ENCODE results near the gene SLC24A1. TPM values are rescaled to one million over a fixed set of nuclear protein-coding genes. Genes with fewer than 3 reads are reported as not detected.

The SLC24A1 gene
- total RNA-seq, 1 donor from 2014 or later = 11.8 TPM

- Histone ChIP-seq H3K4me1 (peaks cover 7% of the 10 kb centered on the region), H3K27me3 (no peaks in the 10 kb centered on the region), H3K9me3 (no peaks in the 10 kb centered on the region), H3K27ac (no peak overlapping the region), H3K36me3 (peaks cover 50% of the 10 kb centered on the region), H3K4me3 (no peak overlapping the region)
- intact Hi-C loops (cut with DNase I) = no loop called here
- TF ChIP-seq CTCF (IDR thresholded peaks at IDR 0.05) = no peak
- no peak for DNase-seq
- no peak for ATAC-seq
Observed at GRCh38 chr15:65655026-65655425, 33.3 kb downstream of the SLC24A1 start.

GRCh38 chr15:65655457-65655856 lies 33.7 kb downstream of the SLC24A1 start:
- DNase-seq = no peak
- TF ChIP-seq CTCF (IDR thresholded peaks at IDR 0.05) = no peak
- intact Hi-C loops (cut with DNase I) = no loop called here
- Histone ChIP-seq H3K27me3 (no peaks in the 10 kb centered on the region), H3K36me3 (peaks cover 50% of the 10 kb centered on the region), H3K4me1 (peaks cover 7% of the 10 kb centered on the region), H3K27ac (no peak overlapping the region), H3K9me3 (no peaks in the 10 kb centered on the region), H3K4me3 (no peak overlapping the region)
- no peak for ATAC-seq

GRCh38 chr15:65659502-65660052 lies 37.8 kb downstream of the SLC24A1 start:
- Histone ChIP-seq H3K36me3 (peaks cover 71% of the 10 kb centered on the region), H3K27me3 (no peaks in the 10 kb centered on the region), H3K4me1 (no peaks in the 10 kb centered on the region), H3K4me3 (no peak overlapping the region), H3K9me3 (no peaks in the 10 kb centered on the region), H3K27ac (no peak overlapping the region)
- no peak for TF ChIP-seq CTCF (IDR thresholded peaks at IDR 0.05)
- intact Hi-C loops (cut with DNase I) = no loop called here
- DNase-seq (no peak), ATAC-seq (no peak)

- no peaks in the 10 kb centered on the region for H3K9me3 ChIP-seq
- no peak overlapping the region for H3K4me3 ChIP-seq
- no peak overlapping the region for H3K27ac ChIP-seq
- DNase-seq (no peak), ATAC-seq (no peak)
- no peak for TF ChIP-seq CTCF (IDR thresholded peaks at IDR 0.05)
- peaks cover 79% of the 10 kb centered on the region for H3K36me3 ChIP-seq
- H3K27me3 ChIP-seq = no peaks in the 10 kb centered on the region
- intact Hi-C loops (cut with DNase I) = no loop called here
- H3K4me1 ChIP-seq = no peaks in the 10 kb centered on the region
Observed at GRCh38 chr15:65660927-65661326, 39.2 kb downstream of the SLC24A1 start.

- H3K9me3 ChIP-seq = no peaks in the 10 kb centered on the region
- H3K4me3 ChIP-seq = no peak overlapping the region
- no peaks in the 10 kb centered on the region for H3K4me1 ChIP-seq
- H3K36me3 ChIP-seq = peaks cover 81% of the 10 kb centered on the region
- no peak for DNase-seq
- H3K27ac ChIP-seq = no peak overlapping the region
- H3K27me3 ChIP-seq = no peaks in the 10 kb centered on the region
- no peak for ATAC-seq
- intact Hi-C loops (cut with DNase I) = no loop called here
- TF ChIP-seq CTCF (IDR thresholded peaks at IDR 0.05) = no peak
Observed at GRCh38 chr15:65663521-65663920, 41.8 kb downstream of the SLC24A1 start.

GRCh38 chr15:65666257-65666656 lies 44.5 kb downstream of the SLC24A1 start:
- H3K27me3 ChIP-seq = no peaks in the 10 kb centered on the region
- no peaks in the 10 kb centered on the region for H3K9me3 ChIP-seq
- peaks cover 91% of the 10 kb centered on the region for H3K36me3 ChIP-seq
- intact Hi-C loops (cut with DNase I) = no loop called here
- no peak for DNase-seq
- no peaks in the 10 kb centered on the region for H3K4me1 ChIP-seq
- no peak for ATAC-seq
- no peak overlapping the region for H3K4me3 ChIP-seq
- no peak overlapping the region for H3K27ac ChIP-seq
- no peak for TF ChIP-seq CTCF (IDR thresholded peaks at IDR 0.05)

All from upper lobe of right lung (tissue), 1 donor.